IPS-11a (cell line): ENCODE measurements around the gene MAOA.
"Not testable (repeated sequence)": the region's sequence is repeated elsewhere in the genome, so short reads cannot be mapped to it uniquely, and the experiment has no call there.

ENCODE experiments used
- H3K4me3 ChIP-seq: one replicate; pipeline ENCODE4 v1.5.1; 2013; ENCODE audit warnings: low read depth, low read length, control low read depth

Gene MAOA

DNA sequence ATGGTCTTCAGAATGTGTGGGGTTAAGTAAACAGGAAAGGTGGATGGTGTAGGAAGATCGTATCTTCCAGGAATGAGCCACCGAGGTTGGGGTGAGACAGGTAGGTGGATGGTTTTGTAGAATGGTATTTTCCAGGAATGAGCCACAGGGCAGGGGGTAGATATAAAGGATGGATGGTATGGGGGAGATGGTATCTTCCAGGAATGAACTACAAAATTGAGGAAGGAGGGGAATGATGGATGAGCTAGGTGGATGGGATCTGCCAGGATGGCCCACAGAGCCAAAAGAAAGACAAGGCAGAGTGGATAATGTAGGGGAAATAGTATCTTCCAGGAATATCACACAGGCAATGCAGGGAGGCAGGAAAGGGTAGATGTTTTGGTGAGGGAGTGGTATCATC is 60.0 kb downstream of the MAOA start:
- H3K4me3 ChIP-seq, result no peak overlapping the region

- H3K4me3 ChIP-seq, result no peak overlapping the region
These were observed 60.6 kb downstream of the MAOA start for GRCh38 chrX:43716696-43717095.

DNA sequence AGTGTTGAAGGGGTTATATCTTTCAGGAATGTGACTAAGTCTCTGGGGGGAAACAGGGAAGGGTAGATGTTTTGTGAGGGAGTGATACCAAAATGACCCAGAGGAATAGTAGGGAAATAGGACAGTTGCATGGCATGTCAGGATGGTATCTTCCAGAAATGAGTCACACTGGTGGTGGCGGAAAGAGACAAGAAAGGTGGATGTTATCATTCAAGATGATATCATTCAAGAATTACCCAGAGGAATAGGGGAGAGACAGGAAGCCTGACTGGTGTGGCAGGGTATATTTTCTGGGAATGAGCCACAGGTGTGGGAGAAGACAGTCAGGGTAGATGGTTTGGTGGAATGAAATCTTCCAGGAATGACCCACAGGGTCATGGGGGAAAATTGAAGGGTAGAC is 61.1 kb downstream of the MAOA start:
- H3K4me3 ChIP-seq, result no peak overlapping the region

- H3K4me3 ChIP-seq, result no peak overlapping the region
These were observed 62.0 kb downstream of the MAOA start for GRCh38 chrX:43718081-43718480.

DNA sequence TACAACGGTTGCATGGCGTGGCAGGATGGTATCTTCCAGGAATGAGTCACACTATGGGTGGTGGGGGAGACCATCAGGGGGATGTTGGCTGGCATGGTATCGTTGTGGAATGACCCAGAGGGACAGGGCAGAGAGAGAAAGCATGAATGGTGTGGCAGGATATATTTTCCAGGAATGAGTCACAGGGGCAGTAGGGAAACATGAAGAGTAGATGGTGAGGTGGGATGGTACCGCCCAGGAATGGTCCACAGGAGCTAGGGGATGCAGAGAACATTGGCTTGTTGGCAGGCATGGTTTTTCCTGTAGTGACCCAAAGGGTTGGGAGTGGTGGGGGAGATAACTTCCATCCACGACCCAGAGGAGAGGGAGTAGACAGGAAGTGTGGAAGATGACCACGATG is 62.4 kb downstream of the MAOA start:
- no peak overlapping the region for H3K4me3 ChIP-seq

GRCh38 chrX:43718956-43719355 is 62.9 kb downstream of the MAOA start:
- no peak overlapping the region for H3K4me3 ChIP-seq

- no peak overlapping the region for H3K4me3 ChIP-seq
These were observed 64.0 kb downstream of the MAOA start for GRCh38 chrX:43720082-43720481.

- H3K4me3 ChIP-seq, result no peak overlapping the region
These were observed 64.9 kb downstream of the MAOA start for GRCh38 chrX:43720961-43721360.

GRCh38 chrX:43725227-43725626 is 69.1 kb downstream of the MAOA start:
- H3K4me3 ChIP-seq, result not testable (repeated sequence)

DNA sequence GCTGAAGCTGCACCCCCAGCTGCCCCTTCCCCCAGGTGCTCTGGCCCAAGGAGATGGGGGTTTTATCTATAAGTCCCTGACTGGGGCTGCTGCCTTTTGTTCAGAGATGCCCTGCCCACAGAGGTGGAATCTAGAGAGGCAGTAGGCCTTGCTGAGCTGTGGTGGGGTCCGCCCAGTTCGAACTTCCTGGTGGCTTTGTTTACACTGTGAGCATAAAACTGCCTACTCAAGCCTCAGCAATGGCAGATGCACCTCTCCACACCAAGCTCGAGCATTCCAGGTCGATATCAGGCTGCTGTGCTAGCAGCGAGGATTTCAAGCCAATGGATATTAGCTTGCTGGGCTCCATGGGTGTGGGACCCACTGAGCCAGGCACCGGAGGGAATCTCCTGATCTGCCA is 71.2 kb downstream of the MAOA start:
- H3K4me3 ChIP-seq, result not testable (repeated sequence)

GRCh38 chrX:43728002-43728401 is 71.9 kb downstream of the MAOA start:
- H3K4me3 ChIP-seq, result no peak overlapping the region

- no peak overlapping the region for H3K4me3 ChIP-seq
These were observed 72.9 kb downstream of the MAOA start for GRCh38 chrX:43728966-43729365.

GRCh38 chrX:43731086-43731485 is 75.0 kb downstream of the MAOA start:
- no peak overlapping the region for H3K4me3 ChIP-seq

GRCh38 chrX:43733699-43734098 is 77.6 kb downstream of the MAOA start:
- H3K4me3 ChIP-seq, result no peak overlapping the region

- no peak overlapping the region for H3K4me3 ChIP-seq
These were observed 78.3 kb downstream of the MAOA start for GRCh38 chrX:43734444-43734843.

DNA sequence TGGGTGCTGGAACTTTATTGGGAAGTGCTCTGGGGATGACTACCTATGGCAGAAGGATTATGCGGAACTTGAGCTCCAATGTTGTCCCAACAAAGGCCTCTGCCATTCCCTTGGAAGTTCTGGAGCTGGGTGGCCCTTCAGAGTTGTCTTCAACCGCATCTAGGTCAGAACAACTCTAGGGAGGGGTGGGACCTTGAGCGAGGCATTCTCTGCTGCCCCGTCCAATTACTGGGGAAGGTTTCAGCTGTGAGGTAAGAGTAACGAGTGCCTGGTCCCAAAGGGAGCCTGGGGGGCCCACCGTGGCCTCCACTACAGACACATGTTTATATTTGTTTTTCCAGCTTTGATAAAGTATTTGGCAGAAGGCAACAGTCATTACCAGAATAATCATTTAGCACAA is 79.4 kb downstream of the MAOA start:
- no peak overlapping the region for H3K4me3 ChIP-seq

DNA sequence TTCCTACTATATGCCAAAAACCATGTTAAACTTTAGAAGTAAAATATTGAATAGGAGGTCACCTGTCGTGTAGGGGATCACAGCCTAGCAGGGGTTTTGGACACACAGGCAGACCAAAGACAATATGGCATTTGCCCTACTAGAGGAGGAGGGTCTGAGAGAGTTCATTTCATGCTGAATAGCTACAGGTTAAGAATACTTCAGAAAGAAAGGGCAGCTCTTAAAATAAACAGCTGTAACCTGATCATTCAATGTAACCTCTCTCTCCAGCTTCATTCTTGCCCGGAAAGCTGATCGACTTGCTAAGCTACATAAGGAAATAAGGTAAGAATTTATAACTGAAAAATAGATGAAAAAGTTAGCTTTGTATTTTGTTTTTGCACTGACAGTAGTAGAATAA is 79.9 kb downstream of the MAOA start:
- no peak overlapping the region for H3K4me3 ChIP-seq

- H3K4me3 ChIP-seq, result no peak overlapping the region
These were observed 85.9 kb downstream of the MAOA start for GRCh38 chrX:43741843-43742573.

GRCh38 chrX:43743100-43743822 is 87.2 kb downstream of the MAOA start:
- H3K4me3 ChIP-seq, result no peak overlapping the region

DNA sequence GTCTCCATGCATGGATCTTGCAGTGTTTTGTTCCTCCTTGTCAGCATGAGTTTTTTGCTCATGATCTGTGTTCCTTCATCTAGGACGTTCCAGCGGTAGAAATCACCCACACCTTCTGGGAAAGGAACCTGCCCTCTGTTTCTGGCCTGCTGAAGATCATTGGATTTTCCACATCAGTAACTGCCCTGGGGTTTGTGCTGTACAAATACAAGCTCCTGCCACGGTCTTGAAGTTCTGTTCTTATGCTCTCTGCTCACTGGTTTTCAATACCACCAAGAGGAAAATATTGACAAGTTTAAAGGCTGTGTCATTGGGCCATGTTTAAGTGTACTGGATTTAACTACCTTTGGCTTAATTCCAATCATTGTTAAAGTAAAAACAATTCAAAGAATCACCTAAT is 88.2 kb downstream of the MAOA start:
- no peak overlapping the region for H3K4me3 ChIP-seq

GRCh38 chrX:43745938-43746721 is 90.0 kb downstream of the MAOA start:
- no peak overlapping the region for H3K4me3 ChIP-seq

DNA sequence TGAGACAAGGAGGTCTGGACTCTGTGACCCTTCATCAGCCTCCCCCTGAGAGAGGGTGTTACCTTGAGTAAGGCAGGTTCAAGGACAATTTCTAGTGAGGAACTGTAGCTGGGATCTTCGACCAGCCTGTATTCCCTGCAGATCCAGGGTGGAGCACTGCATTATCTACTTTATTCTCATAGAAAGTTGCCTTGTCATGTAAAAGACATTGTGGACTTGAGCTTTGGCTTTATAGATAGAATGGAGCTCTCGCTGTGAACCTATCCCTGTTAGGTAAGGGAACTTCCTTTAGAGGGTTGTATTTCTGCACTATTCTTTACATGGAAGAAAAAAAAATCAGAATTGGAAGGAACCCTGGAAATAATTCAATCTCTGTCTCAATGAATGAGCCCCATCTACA is 91.4 kb downstream of the MAOA start:
- no peak overlapping the region for H3K4me3 ChIP-seq
